Stomach smooth muscle (tissue), 2 donors: Measurements from ENCODE around the gene MATN1.

Experiments used
- H3K27ac ChIP-seq: one replicate; pipeline ENCODE4 v1.7.0; 2013; ENCODE audit warnings: mild to moderate bottlenecking, low read length, inconsistent platforms
- H3K27me3 ChIP-seq, 2 donors: one replicate each; pipeline ENCODE4 v1.7.0; 2013; ENCODE audit warnings: low read length in 2 of 2; ENCODE audit not compliant: insufficient read depth in 2 of 2, control insufficient read depth in 1 of 2
- H3K36me3 ChIP-seq, 2 donors: one replicate each; pipeline ENCODE4 v1.7.0; 2013; ENCODE audit warnings: low read length in 2 of 2; ENCODE audit not compliant: control insufficient read depth in 2 of 2, insufficient read depth in 2 of 2
- H3K4me1 ChIP-seq: one replicate; pipeline ENCODE4 v1.7.0; 2013; ENCODE audit warnings: low read length; ENCODE audit not compliant: control insufficient read depth, insufficient read depth
- H3K4me3 ChIP-seq, 2 donors: one replicate each; pipeline ENCODE4 v1.7.0; 2013; ENCODE audit warnings: low read length in 2 of 2
- H3K9ac ChIP-seq, 2 donors: one replicate each; pipeline ENCODE4 v1.7.0; 2013; ENCODE audit warnings: low read length in 2 of 2, mild to moderate bottlenecking in 1 of 2
- H3K9me3 ChIP-seq, 2 donors: one replicate each; pipeline ENCODE4 v1.7.0; 2013; ENCODE audit warnings: low read length in 2 of 2; ENCODE audit not compliant: control insufficient read depth in 2 of 2
- donor health status: healthy.
- donor health status: Pancreatic carcinoma.

MATN1 gene

GRCh38 chr1:30714025-30714424 is 9.4 kb downstream of the MATN1 start:
- H3K9me3 ChIP-seq: peaks cover 0 to 6% of the 10 kb centered on the region in 2 donors
- H3K27me3 ChIP-seq: no peaks in the 10 kb centered on the region
- H3K9ac ChIP-seq: no peak overlapping the region
- no peaks in the 10 kb centered on the region for H3K36me3 ChIP-seq
- H3K27ac ChIP-seq: no peak overlapping the region
- no peak overlapping the region for H3K4me3 ChIP-seq
- peaks cover 5% of the 10 kb centered on the region for H3K4me1 ChIP-seq

- Histone ChIP-seq H3K27ac (no peak overlapping the region), H3K9me3 (peaks cover 0 to 6% of the 10 kb centered on the region in 2 donors)
These were observed 10.1 kb downstream of the MATN1 start for GRCh38 chr1:30713311-30713710.

GRCh38 chr1:30712583-30712982 is 10.8 kb downstream of the MATN1 start:
- Histone ChIP-seq H3K9me3 (peaks cover 0 to 6% of the 10 kb centered on the region in 2 donors), H3K4me1 (peaks cover 3% of the 10 kb centered on the region), H3K36me3 (no peaks in the 10 kb centered on the region), H3K9ac (no peak overlapping the region), H3K27me3 (no peaks in the 10 kb centered on the region), H3K27ac (no peak overlapping the region), H3K4me3 (no peak overlapping the region)

More at GRCh38 chr1:30713311-30713710, 10.1 kb downstream of the MATN1 start:
- Histone ChIP-seq H3K27me3 (no peaks in the 10 kb centered on the region), H3K36me3 (no peaks in the 10 kb centered on the region), H3K4me3 (no peak overlapping the region), H3K4me1 (no peaks in the 10 kb centered on the region), H3K9ac (no peak overlapping the region)

DNA sequence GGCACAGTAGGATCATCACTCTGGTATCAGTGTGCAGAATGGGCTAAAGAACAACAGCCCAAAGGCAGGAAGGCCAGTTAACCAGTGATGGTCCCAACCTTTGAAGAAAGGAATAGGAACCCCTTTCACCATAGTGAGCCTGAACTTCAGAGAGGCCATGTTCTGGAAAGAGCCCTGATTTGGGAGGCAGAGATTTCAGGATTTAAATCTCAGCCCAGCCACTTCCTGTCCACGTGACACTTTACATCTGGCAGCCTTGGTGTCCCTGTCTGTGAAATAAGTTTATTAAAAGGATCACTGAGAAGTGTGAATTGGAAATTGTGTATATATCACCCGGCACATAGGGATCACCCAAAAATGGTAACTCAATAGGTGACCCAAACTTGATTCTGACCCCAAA is 13.0 kb downstream of the MATN1 start:
- Histone ChIP-seq H3K4me3 (no peak overlapping the region), H3K9ac (no peak overlapping the region), H3K4me1 (peaks cover 8% of the 10 kb centered on the region), H3K27me3 (peaks cover 0 to 3% of the 10 kb centered on the region in 2 donors), H3K27ac (no peak overlapping the region), H3K36me3 (no peaks in the 10 kb centered on the region), H3K9me3 (no peaks in the 10 kb centered on the region)

DNA sequence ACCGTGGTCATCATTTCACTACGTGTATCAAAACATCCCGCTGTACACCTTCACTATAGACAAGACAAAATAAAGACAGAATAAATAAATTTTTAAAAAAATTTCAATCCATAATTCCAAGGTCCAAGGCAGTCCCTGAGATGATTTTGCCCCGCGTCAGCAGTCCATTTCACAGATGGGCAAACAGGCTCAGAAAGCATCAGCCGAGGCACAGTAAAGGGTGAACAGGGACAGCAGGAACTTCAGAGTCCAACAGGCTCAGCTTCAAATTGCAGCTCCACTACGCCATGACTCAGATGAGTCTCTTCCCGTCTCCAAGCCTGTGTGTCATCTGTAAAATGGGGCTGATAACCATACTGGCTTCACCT is 15.0 kb downstream of the MATN1 start:
- H3K27ac ChIP-seq: no peak overlapping the region
- H3K4me3 ChIP-seq: no peak overlapping the region
- H3K27me3 ChIP-seq: peaks cover 0 to 3% of the 10 kb centered on the region in 2 donors
- peaks cover 19% of the 10 kb centered on the region for H3K4me1 ChIP-seq
- no peaks in the 10 kb centered on the region for H3K36me3 ChIP-seq
- H3K9ac ChIP-seq: no peak overlapping the region
- H3K9me3 ChIP-seq: no peaks in the 10 kb centered on the region

DNA sequence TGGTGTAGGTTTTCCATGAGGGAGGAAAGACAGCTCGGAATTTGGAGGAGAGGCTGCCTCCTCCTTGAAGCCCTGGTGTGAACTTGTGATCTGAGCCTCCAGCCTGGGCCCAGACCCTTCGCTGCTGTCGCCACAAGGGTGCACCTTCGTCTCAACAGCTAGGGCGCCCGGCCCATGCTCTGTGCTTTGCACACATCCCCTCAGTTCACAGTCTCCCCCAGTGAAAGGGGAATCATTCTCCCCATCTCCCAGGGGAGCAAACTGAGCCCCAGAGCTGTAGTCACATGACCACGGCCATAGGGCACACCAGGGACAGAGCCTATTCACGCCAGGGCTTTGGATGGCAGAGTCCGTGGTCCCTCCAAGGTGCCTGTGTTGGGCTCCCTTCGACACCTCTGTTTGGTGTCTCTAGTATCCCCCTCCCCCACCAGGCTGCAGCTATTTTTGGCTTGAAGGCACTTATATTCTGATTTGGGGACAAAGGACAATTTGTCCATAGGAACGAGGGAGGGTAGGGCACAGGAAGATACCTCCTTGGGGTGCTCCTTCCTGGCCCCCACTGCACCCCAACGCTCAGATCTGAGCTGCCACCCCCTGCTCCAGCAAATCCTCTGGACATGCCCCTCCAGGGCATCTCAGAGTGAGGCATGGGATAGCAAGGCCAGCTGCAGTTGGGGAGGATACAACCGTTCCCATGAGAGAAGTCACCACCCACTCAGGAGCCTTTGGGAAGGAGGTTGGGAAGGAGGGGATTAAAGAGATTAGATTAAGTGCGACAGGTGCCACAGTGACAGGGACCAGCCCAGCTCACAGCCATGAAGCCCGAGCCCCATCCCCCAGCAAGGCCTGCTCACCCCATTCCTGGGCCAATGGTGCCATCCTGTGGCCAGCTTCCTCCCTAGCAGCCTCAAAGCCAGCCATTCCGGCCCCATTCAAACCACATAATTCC is 15.7 kb downstream of the MATN1 start:
- H3K9ac ChIP-seq: no peak overlapping the region
- no peaks in the 10 kb centered on the region for H3K36me3 ChIP-seq
- peaks cover 19% of the 10 kb centered on the region for H3K4me1 ChIP-seq
- no peak overlapping the region for H3K4me3 ChIP-seq
- H3K27me3 ChIP-seq: peaks cover 0 to 3% of the 10 kb centered on the region in 2 donors
- no peak overlapping the region for H3K27ac ChIP-seq
- no peaks in the 10 kb centered on the region for H3K9me3 ChIP-seq

- peaks cover 19% of the 10 kb centered on the region for H3K4me1 ChIP-seq
- no peaks in the 10 kb centered on the region for H3K36me3 ChIP-seq
- no peaks in the 10 kb centered on the region for H3K9me3 ChIP-seq
- H3K27me3 ChIP-seq: peaks cover 0 to 3% of the 10 kb centered on the region in 2 donors
- no peak overlapping the region for H3K4me3 ChIP-seq
- no peak overlapping the region for H3K9ac ChIP-seq
- H3K27ac ChIP-seq: no peak overlapping the region
These were observed 16.9 kb downstream of the MATN1 start for GRCh38 chr1:30706528-30706927.

- Histone ChIP-seq H3K36me3 (no peaks in the 10 kb centered on the region), H3K4me1 (peaks cover 19% of the 10 kb centered on the region), H3K27ac (no peak overlapping the region), H3K27me3 (peaks cover 0 to 3% of the 10 kb centered on the region in 2 donors), H3K9ac (no peak overlapping the region), H3K4me3 (no peak overlapping the region), H3K9me3 (no peaks in the 10 kb centered on the region)
These were observed 17.7 kb downstream of the MATN1 start for GRCh38 chr1:30705698-30706097.

- Histone ChIP-seq H3K36me3 (no peaks in the 10 kb centered on the region), H3K9ac (no peak overlapping the region), H3K4me3 (no peak overlapping the region), H3K27ac (no peak overlapping the region), H3K4me1 (peaks cover 19% of the 10 kb centered on the region), H3K27me3 (peaks cover 0 to 3% of the 10 kb centered on the region in 2 donors), H3K9me3 (no peaks in the 10 kb centered on the region)
These were observed 18.4 kb downstream of the MATN1 start for GRCh38 chr1:30704765-30705509.

- Histone ChIP-seq H3K9me3 (no peaks in the 10 kb centered on the region), H3K4me1 (peaks cover 19% of the 10 kb centered on the region), H3K27me3 (peaks cover 0 to 3% of the 10 kb centered on the region in 2 donors), H3K4me3 (no peak overlapping the region), H3K9ac (no peak overlapping the region), H3K27ac (no peak overlapping the region), H3K36me3 (no peaks in the 10 kb centered on the region)
These were observed 19.1 kb downstream of the MATN1 start for GRCh38 chr1:30704271-30704670.
